AG10803 (cell line): ENCODE measurements around the gene LRP1B.

Experiments used
- DNase-seq: peaks from one replicate; pipeline ENCODE4 v3.0.0; 2010; ENCODE audit warnings: low read depth
- H3K4me3 ChIP-seq: 2 replicates; pipeline ENCODE4 v1.5.1; 2011; ENCODE audit warnings: mild to moderate bottlenecking, low read length, control low read depth
- TF ChIP-seq, protein P1 (sequence below): conservative IDR thresholded peaks from 2 replicates; pipeline ENCODE4 v1.5.1; 2011; ENCODE audit warnings: mild to moderate bottlenecking, low read length, control low read depth, inconsistent platforms

LRP1B gene

DNA sequence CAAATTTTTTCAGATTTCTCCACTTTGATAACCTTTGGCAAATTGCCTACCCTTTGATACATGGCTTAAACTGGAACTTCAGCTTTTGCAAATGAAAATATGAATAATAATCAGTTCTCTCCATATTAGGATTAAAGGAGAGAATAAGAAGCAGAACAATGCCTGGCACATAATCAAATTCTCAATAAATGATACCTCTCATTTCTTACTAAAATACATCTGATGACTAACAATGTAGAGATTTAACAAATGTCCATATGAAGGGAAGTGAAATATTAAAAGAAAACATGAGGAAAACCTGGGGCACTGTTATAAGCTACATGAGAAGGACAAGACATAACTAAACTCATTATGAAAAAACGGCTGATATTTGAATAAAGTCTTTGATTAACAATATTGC is 1103.6 kb downstream of the LRP1B start:
- H3K4me3 ChIP-seq = no peak overlapping the region
- TF ChIP-seq, protein P1, sequence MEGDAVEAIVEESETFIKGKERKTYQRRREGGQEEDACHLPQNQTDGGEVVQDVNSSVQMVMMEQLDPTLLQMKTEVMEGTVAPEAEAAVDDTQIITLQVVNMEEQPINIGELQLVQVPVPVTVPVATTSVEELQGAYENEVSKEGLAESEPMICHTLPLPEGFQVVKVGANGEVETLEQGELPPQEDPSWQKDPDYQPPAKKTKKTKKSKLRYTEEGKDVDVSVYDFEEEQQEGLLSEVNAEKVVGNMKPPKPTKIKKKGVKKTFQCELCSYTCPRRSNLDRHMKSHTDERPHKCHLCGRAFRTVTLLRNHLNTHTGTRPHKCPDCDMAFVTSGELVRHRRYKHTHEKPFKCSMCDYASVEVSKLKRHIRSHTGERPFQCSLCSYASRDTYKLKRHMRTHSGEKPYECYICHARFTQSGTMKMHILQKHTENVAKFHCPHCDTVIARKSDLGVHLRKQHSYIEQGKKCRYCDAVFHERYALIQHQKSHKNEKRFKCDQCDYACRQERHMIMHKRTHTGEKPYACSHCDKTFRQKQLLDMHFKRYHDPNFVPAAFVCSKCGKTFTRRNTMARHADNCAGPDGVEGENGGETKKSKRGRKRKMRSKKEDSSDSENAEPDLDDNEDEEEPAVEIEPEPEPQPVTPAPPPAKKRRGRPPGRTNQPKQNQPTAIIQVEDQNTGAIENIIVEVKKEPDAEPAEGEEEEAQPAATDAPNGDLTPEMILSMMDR = no peak
- DNase-seq = no peak

DNA sequence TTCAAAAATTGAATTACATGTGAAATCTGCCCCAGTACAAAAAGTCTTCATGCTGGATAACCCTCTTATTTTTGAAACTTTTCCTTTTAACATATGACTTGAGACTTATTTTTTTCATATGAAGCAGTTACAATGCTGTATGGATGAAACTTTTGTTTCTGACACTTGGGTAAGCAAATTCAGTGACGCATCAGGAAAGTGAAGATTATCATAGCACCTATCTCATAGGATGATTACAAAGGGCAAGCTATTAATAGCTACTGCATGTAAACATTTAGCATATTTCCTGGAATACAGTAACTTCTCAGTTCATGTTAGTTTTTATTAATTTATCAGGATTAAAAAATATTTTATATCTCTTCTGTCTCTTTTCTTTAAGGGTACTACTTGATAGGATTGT is 1109.2 kb downstream of the LRP1B start:
- no peak overlapping the region for H3K4me3 ChIP-seq
- TF ChIP-seq, protein P1 = no peak
- no peak for DNase-seq

DNA sequence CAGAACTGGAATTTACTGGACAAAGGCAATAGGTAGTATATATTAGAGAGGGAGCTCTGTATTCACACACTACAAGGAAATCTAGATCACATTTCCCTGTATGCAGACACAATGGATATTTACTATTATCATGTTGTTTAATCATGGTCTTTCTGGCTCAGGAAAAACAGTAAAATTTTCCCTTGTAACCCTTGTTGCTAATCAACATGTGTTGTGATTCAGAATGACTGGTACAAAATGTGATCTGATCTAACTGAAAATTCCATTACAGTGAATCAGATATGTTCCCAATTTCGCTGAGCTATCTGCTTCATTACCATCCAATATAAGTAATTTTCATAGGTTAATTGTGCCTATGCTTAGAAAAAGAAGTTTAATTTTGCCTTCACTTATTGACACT is 1109.7 kb downstream of the LRP1B start:
- TF ChIP-seq, protein P1 = no peak

DNA sequence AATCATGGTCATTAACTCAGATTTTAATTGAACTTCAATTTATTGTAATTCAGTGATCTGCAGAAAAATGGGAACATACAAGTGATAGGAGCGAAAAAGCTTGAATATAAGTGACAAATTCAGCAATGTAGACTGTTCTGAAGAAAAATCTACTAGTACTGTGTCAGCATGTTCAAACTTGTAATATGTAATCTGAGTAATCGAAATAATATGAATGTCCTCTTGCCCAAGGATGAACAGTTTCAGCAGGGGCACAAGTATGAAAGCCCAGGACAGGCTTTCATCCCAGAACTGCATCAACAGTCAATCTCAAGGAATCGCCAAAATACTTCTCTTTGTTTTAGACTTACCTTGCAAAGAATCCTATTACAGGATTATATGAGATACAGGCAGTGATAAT is 1110.5 kb downstream of the LRP1B start:
- DNase-seq = peak; percentile 14
- TF ChIP-seq, protein P1 = no peak
- no peak overlapping the region for H3K4me3 ChIP-seq

More for the DNA sequence above, 1109.7 kb downstream of the LRP1B start:
- peak; percentile 68 for DNase-seq
- no peak overlapping the region for H3K4me3 ChIP-seq

DNA sequence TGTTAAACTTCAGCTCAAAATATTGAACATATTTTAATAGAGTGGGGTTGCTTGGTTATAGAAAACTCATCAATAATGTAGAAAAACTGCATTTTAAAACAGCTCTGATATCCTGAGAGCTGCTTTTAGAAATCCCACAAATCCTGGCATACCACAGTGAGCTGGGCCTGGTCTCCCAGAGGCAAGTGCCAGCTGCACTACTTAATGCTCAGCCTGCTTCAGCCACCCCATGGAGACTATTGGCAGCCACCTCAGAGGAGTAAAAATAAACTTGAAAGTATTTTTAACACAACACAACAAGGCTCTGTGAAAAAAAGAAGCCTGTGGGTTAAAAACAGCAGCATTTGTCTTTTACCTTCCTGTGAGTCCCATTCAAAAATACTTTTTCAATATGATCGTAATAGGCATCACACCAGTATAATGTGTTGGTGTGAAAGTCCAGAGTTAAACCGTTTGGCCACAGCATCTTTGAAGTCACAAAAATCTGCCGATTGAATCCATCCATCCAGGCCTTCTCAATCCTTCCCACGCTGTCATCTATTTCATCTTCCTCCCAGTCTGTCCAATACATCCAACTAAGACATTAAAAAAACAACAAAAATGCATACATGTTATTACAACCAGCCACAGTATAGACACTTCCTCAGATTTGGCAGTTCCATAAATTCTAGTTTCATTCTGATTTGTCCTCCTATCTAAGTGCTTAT is 1115.3 kb downstream of the LRP1B start:
- H3K4me3 ChIP-seq = no peak overlapping the region
- peak; percentile 24 for DNase-seq
- TF ChIP-seq, protein P1 = no peak

DNA sequence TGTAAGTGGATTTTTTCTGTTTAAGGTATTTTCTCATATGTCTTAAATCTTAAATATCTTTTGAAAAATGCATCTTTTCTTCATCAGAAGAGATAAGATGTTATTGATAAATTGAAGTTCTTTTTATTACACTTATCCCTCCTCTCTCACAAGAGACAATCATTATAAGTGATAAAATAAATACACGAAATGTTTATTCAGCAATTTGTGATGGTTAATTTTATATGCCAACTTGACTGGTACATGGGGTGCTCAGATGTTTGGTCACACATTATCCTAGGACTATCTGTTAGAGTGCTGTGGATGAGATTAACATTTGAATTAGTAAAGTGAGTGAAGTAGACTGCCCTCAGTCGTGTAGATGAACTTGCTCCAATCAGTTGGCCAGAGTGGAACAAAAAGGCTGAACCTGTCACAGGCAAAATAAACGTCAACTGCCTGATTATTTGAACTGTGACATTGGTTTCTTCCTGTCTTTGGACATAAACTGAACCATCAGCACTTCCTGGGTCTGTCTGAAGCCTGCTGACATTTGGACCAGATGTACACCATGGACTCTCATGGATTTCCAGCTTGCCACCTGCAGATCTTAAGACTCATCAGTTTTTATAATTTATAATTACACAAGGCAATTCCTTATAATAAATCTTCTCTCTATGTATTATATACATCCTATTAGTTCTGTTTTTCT is 1126.7 kb downstream of the LRP1B start:
- no peak for DNase-seq
- no peak overlapping the region for H3K4me3 ChIP-seq
- TF ChIP-seq, protein P1 = no peak

DNA sequence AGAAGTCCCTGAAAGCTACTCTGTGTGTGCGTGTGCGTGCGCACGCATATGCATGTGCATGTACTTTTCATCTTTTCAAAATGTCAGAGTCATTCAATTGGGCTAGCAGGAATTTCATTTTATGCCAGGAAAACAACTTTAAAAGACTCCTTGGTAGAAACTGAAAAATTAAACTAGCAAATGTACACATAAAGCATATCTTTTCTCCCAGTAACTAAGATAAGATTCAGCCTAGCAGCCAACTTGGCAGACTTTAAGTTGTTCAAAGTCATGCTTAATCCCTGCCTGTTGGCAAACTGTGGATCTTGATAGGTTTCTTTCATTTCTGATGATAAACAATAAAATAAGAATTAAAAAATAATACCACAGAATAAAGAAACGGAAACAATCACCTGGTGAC is 1129.1 kb downstream of the LRP1B start:
- TF ChIP-seq, protein P1 = no peak
- DNase-seq = no peak
- H3K4me3 ChIP-seq = no peak overlapping the region
